Measurements from ENCODE around the gene MTMR2. TPM values are rescaled to one million over a fixed set of nuclear protein-coding genes. Genes with fewer than 3 reads are reported as not detected.

MTMR2 gene
- total RNA-seq, 2 donors from 2014 or later: 32.8 to 37.7 TPM

DNA sequence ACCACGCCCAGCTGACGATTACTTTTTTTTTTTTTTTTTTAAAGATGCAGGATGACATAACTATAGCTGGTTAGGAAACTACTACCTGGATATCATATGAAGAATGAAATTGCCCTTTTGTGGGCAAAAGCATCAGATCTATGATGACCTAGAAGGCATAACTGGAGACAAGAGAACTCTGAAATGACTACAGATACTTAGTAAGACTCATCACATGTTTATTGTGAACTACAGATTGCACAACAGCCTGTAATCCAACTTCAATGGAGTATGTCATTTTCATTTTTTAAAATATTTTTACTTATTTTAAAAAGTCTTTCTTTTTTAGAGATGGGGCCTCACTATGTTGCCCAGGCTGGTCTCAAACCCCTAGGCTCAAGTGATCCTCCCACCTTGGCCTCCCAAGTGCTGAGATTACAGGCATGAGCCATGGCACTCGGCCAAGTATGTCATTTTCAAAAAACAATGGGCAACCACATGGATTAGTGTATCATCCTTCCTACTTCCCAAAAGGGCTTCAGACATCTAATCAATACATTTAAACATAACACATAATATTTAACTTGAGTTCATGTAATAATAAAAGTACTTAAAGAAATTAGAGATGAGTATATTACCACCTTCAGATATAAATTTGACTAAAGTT lies 3.3 kb downstream of the MTMR2 start:
- 90% methylated on average over 3 of the region's 3 CpGs for WGBS
- DNase-seq (ENCODE audit: low spot score): no peak
- H3K9me3 ChIP-seq: no peaks in the 10 kb centered on the region
- TF ChIP-seq, protein P1, sequence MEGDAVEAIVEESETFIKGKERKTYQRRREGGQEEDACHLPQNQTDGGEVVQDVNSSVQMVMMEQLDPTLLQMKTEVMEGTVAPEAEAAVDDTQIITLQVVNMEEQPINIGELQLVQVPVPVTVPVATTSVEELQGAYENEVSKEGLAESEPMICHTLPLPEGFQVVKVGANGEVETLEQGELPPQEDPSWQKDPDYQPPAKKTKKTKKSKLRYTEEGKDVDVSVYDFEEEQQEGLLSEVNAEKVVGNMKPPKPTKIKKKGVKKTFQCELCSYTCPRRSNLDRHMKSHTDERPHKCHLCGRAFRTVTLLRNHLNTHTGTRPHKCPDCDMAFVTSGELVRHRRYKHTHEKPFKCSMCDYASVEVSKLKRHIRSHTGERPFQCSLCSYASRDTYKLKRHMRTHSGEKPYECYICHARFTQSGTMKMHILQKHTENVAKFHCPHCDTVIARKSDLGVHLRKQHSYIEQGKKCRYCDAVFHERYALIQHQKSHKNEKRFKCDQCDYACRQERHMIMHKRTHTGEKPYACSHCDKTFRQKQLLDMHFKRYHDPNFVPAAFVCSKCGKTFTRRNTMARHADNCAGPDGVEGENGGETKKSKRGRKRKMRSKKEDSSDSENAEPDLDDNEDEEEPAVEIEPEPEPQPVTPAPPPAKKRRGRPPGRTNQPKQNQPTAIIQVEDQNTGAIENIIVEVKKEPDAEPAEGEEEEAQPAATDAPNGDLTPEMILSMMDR (IDR thresholded peaks at IDR 0.05): no peak
- TF ChIP-seq POLR2A (IDR thresholded peaks at IDR 0.05) (no peak), POLR2AphosphoS5 (IDR thresholded peaks at IDR 0.05) (no peak)
- H3K27ac ChIP-seq: peak overlapping the region; percentile 37 to 93
- H3K4me3 ChIP-seq: no peak overlapping the region
- intact Hi-C loops (cut with DNase I): no loop called here
- no peaks in the 10 kb centered on the region for H3K36me3 ChIP-seq
- no peaks in the 10 kb centered on the region for H3K27me3 ChIP-seq (replicated peaks; ENCODE audit: insufficient read depth)
- H3K4me1 ChIP-seq (replicated peaks): peaks cover 16% of the 10 kb centered on the region

DNA sequence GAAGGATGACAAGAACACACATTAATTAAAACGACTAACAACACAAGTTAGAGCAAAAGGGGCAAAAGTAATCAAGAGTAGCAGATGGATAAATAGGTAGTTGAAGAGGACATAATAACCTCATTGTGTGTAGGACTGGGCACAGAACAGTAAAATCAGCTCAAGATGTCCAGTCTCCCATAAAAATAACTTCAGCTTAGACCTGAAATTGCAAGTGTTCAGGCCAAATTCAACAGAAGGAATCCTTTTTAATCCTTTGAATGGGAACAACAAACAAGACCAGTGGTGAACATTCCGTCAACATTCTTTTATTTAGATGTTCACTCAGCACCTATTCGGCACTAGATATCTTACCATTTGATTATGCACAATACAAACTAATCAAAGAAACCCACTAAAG lies 4.4 kb downstream of the MTMR2 start:
- TF ChIP-seq POLR2AphosphoS5 (IDR thresholded peaks at IDR 0.05): peak; percentile 86
- TF ChIP-seq, protein P1 (IDR thresholded peaks at IDR 0.05): no peak
- TF ChIP-seq POLR2A (IDR thresholded peaks at IDR 0.05): no peak
- H3K9me3 ChIP-seq: no peaks in the 10 kb centered on the region
- peaks cover 16% of the 10 kb centered on the region for H3K4me1 ChIP-seq (replicated peaks)
- H3K4me3 ChIP-seq: no peak overlapping the region
- intact Hi-C loops (cut with DNase I): loop anchor here (10.0 kb wide), 1 partner anchor 75 kb away; no protein-coding TSS in a partner anchor
- H3K27ac ChIP-seq: peak overlapping the region; percentile 37 to 93
- H3K36me3 ChIP-seq: no peaks in the 10 kb centered on the region
- H3K27me3 ChIP-seq (replicated peaks; ENCODE audit: insufficient read depth): no peaks in the 10 kb centered on the region
- peak; percentile 31 for DNase-seq (ENCODE audit: low spot score)
- 37% methylated on average over 3 of the region's 3 CpGs for WGBS

DNA sequence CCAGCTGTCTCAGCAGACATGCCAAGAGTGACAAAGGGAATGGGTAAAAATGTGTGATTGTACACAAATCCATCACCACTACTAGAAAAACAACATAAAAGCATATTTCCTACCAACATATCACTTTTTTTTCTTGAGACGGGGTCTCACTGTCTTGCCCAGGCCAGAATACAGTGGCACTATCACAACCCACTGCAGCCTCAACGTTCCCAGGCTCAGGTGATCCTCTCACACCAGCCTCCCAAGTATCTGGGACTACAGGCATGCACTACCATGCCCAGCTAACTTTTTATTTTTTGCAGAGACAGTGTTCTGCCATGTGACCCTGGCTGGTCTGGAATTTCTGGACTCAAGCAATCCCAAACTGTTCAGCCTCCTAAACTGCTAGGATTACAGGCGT lies 5.2 kb downstream of the MTMR2 start:
- 92% methylated on average over 3 of the region's 3 CpGs for WGBS
- Histone ChIP-seq H3K4me3 (no peak overlapping the region), H3K4me1 (replicated peaks) (peaks cover 16% of the 10 kb centered on the region), H3K27me3 (replicated peaks; ENCODE audit: insufficient read depth) (no peaks in the 10 kb centered on the region), H3K36me3 (no peaks in the 10 kb centered on the region), H3K9me3 (no peaks in the 10 kb centered on the region), H3K27ac (peak overlapping the region; percentile 6 to 93)
- TF ChIP-seq POLR2AphosphoS5 (IDR thresholded peaks at IDR 0.05) (no peak), POLR2A (IDR thresholded peaks at IDR 0.05) (no peak)
- TF ChIP-seq, protein P1 (IDR thresholded peaks at IDR 0.05): no peak
- intact Hi-C loops (cut with DNase I): loop anchor here (10.0 kb wide), 1 partner anchor 74 kb away; no protein-coding TSS in a partner anchor
- no peak for DNase-seq (ENCODE audit: low spot score)

DNA sequence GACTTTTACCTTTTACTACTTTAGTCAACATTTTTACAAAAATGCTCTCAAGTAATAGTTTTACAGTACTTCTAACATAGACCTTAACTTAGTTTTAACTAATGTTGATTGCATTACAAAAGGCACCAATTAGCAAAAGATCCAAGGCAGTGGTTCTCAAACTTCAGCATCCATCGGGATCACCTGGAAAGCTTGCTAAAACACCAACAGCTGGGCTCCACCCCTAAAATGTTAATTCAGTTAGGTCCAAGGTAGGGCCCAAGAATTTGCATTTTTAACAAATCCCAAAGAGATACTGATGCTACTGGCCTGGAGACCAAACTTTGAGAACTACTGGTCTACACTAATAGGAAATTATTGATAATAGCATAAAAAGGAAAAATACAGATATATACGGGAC lies 5.9 kb downstream of the MTMR2 start:
- intact Hi-C loops (cut with DNase I): loop anchor here (10.0 kb wide), 1 partner anchor 73 kb away; no protein-coding TSS in a partner anchor
- DNase-seq (ENCODE audit: low spot score): no peak
- WGBS: 81% methylated on average over 2 of the region's 2 CpGs
- Histone ChIP-seq H3K27ac (peak overlapping the region in 1 of 2 donors; percentile 93), H3K36me3 (no peaks in the 10 kb centered on the region), H3K4me1 (replicated peaks) (peaks cover 16% of the 10 kb centered on the region), H3K27me3 (replicated peaks; ENCODE audit: insufficient read depth) (no peaks in the 10 kb centered on the region), H3K4me3 (no peak overlapping the region), H3K9me3 (no peaks in the 10 kb centered on the region)
- TF ChIP-seq, protein P1 (IDR thresholded peaks at IDR 0.05): no peak
- TF ChIP-seq POLR2A (IDR thresholded peaks at IDR 0.05): no peak
- TF ChIP-seq POLR2AphosphoS5 (IDR thresholded peaks at IDR 0.05): no peak

All from prostate gland (tissue), 2 donors.